AG10803 (cell line): ENCODE data around the gene IQUB.
"Not testable (repeated sequence)": the region's sequence is repeated elsewhere in the genome, so short reads cannot be mapped to it uniquely, and the experiment has no call there.

Experiments
- DNase-seq: peaks from one replicate; pipeline ENCODE4 v3.0.0; 2010; ENCODE audit warnings: low read depth
- H3K4me3 ChIP-seq: 2 replicates; pipeline ENCODE4 v1.5.1; 2011; ENCODE audit warnings: mild to moderate bottlenecking, low read length, control low read depth
- CTCF ChIP-seq: conservative IDR thresholded peaks from 2 replicates; pipeline ENCODE4 v1.5.1; 2011; ENCODE audit warnings: mild to moderate bottlenecking, low read length, control low read depth, inconsistent platforms

Gene IQUB

GRCh38 chr7:123415625-123416024 lies 118.8 kb downstream of the IQUB start:
- no peak for TF ChIP-seq CTCF
- DNase-seq = no peak
- H3K4me3 ChIP-seq = no peak overlapping the region

- no peak overlapping the region for H3K4me3 ChIP-seq
- no peak for TF ChIP-seq CTCF
- no peak for DNase-seq
Measured at GRCh38 chr7:123410273-123410904, 124.0 kb downstream of the IQUB start.

- H3K4me3 ChIP-seq, DNase-seq: not testable (repeated sequence)
Measured at GRCh38 chr7:123407951-123408350, 126.4 kb downstream of the IQUB start.
